Body of pancreas (tissue), 4 donors: ENCODE measurements around the gene USP40. TPM values are rescaled to one million over a fixed set of nuclear protein-coding genes. Genes with fewer than 3 reads are reported as not detected.
A peak's percentile ranks its signal among the peaks of the same experiment; 100 is the strongest.

ENCODE experiments used
- ATAC-seq: fragments of 150-250 bp; one replicate; pipeline ENCODE4 v1.9.1; 2016
- DNase-seq, 4 donors: peaks; one replicate each; pipeline ENCODE4 v3.0.0-alpha.2; 2019
- H3K27ac ChIP-seq, 4 donors: fragments of 200-600 bp; sonication (generic); 1 replicate in 3 of 4; 2 replicates in 1 of 4; pipeline versions ENCODE4 v1.5.1 to v1.6.1; 2016 to 2019; ENCODE audit warnings: mild to moderate bottlenecking in 1 of 4, mixed read lengths in 1 of 4, moderate library complexity in 1 of 4
- H3K27me3 ChIP-seq, 2 donors: fragments of 200-600 bp; sonication (generic); one replicate each; pipeline ENCODE4 v1.6.0; 2016; ENCODE audit warnings: mild to moderate bottlenecking in 1 of 2
- H3K36me3 ChIP-seq, 2 donors: fragments of 200-600 bp; sonication (generic); replicated peaks in 1 of 2; 2 replicates each; pipeline ENCODE4 v1.5.1; 2016; ENCODE audit warnings: low read depth in 2 of 2; ENCODE audit not compliant: insufficient read depth in 1 of 2
- H3K4me1 ChIP-seq: fragments of 200-600 bp; sonication (generic); one replicate; pipeline ENCODE4 v1.6.0; 2016
- H3K4me3 ChIP-seq, 2 donors: fragments of 200-600 bp; sonication (generic); 1 replicate in 1 of 2; 2 replicates in 1 of 2; pipeline ENCODE4 v1.5.1; 2016 to 2019
- H3K9me3 ChIP-seq, 3 donors: fragments of 200-600 bp; sonication (generic); 1 replicate in 2 of 3; 2 replicates in 1 of 3; pipeline ENCODE4 v1.5.1; 2016
- CTCF ChIP-seq, 7 experiments: fragments of 450-650 bp in 4 of 7; fragments of 200-600 bp in 3 of 7; sonication (generic) in 3 of 7; IDR thresholded peaks; one replicate each; pipeline ENCODE4 v1.5.1; 2016 to 2019; ENCODE audit warnings: antibody characterized with exemption in 7 of 7
- POLR2A ChIP-seq, 3 donors: fragments of 450-650 bp; IDR thresholded peaks; one replicate each; pipeline ENCODE4 v1.6.1; 2016; ENCODE audit warnings: antibody characterized with exemption in 3 of 3, mild to moderate bottlenecking in 2 of 3
- WGBS, 2 donors: methylation state at CpG; one replicate each; pipeline ENCODE4 v1.1.5; 2017; 5-methylcytosine and 5-hydroxymethylcytosine counted together
- intact Hi-C: fragments of 100-400 bp; cut with DNase I; formaldehyde crosslinking; loops from one replicate; pipeline ENCODE4 v1.15.1; 2023
- total RNA-seq, 2 donors: library from RNA; depleted of rRNA; stranded (reverse); fragments of >200 nt; gene quantifications; one replicate each; pipeline ENCODE4 v1.1.0, GENCODE V29; 2016

The USP40 gene
- 10 to 100 TPM; 34.9 to 38.9 TPM for total RNA-seq

- Histone ChIP-seq H3K4me3 (peak within 1 kb of the TSS; percentile 63 to 87), H3K27me3 (no peaks in the 10 kb centered on the region), H3K36me3 (no peaks in the 10 kb centered on the region), H3K9me3 (no peaks in the 10 kb centered on the region), H3K4me1 (peaks cover 11% of the 10 kb centered on the region), H3K27ac (peak within 1 kb of the TSS; percentile 72 to 97 (median 90))
- DNase-seq (peak; percentile 87 to 92 (median 90)), ATAC-seq (peak; percentile 98)
- 0 to 1% methylated on average over 33 to 51 of the region's 51 CpGs for WGBS, 2 donors
- intact Hi-C loops = no loop called here
- peak in 1 of 7 experiments; percentile 5 for TF ChIP-seq CTCF (IDR thresholded peaks at IDR 0.05)
- TF ChIP-seq POLR2A (IDR thresholded peaks at IDR 0.05) = peak; percentile 83 to 97 (median 96)
These were observed at the start of gene USP40 for GRCh38 chr2:233566141-233566956. TSS of gene USP40 (minus strand) at chr2:233566782. CDS start at chr2:233565554, 1,228 bp downstream.

- WGBS, 2 donors = 42 to 53% methylated on average over 4 of the region's 4 CpGs
- Histone ChIP-seq H3K9me3 (peaks cover 0 to 6% (median 0%) of the 10 kb centered on the region in 3 donors), H3K27me3 (no peaks in the 10 kb centered on the region), H3K36me3 (no peaks in the 10 kb centered on the region), H3K4me1 (no peaks in the 10 kb centered on the region), H3K27ac (no peak overlapping the region), H3K4me3 (no peak overlapping the region)
- no peak for DNase-seq
- ATAC-seq = no peak
- intact Hi-C loops = no loop called here
- TF ChIP-seq POLR2A (IDR thresholded peaks at IDR 0.05) (no peak), CTCF (IDR thresholded peaks at IDR 0.05) (no peak)
These were observed 44.7 kb upstream of the USP40 start for GRCh38 chr2:233611284-233611683.

- Histone ChIP-seq H3K36me3 (no peaks in the 10 kb centered on the region), H3K4me1 (no peaks in the 10 kb centered on the region), H3K9me3 (peaks cover 0 to 6% (median 0%) of the 10 kb centered on the region in 3 donors), H3K27me3 (no peaks in the 10 kb centered on the region), H3K4me3 (no peak overlapping the region), H3K27ac (no peak overlapping the region)
- no peak for DNase-seq
- ATAC-seq = no peak
- no peak for TF ChIP-seq CTCF (IDR thresholded peaks at IDR 0.05)
- TF ChIP-seq POLR2A (IDR thresholded peaks at IDR 0.05) = no peak
- intact Hi-C loops = no loop called here
- 88 to 93% methylated on average over 1 of the region's 1 CpG for WGBS, 2 donors
These were observed 39.1 kb upstream of the USP40 start for GRCh38 chr2:233605680-233606079.

- peaks cover 0 to 6% (median 0%) of the 10 kb centered on the region in 3 donors for H3K9me3 ChIP-seq
- DNase-seq = no peak
- intact Hi-C loops = no loop called here
- H3K36me3 ChIP-seq = no peaks in the 10 kb centered on the region
- no peak overlapping the region for H3K4me3 ChIP-seq
- TF ChIP-seq CTCF (IDR thresholded peaks at IDR 0.05) (no peak), POLR2A (IDR thresholded peaks at IDR 0.05) (no peak)
- H3K27me3 ChIP-seq = no peaks in the 10 kb centered on the region
- WGBS, 2 donors = 71 to 76% methylated on average over 3 of the region's 3 CpGs
- H3K4me1 ChIP-seq = no peaks in the 10 kb centered on the region
- H3K27ac ChIP-seq = no peak overlapping the region
- no peak for ATAC-seq
These were observed 38.2 kb upstream of the USP40 start for GRCh38 chr2:233604826-233605225.
